Testis (tissue), 3 donors: ENCODE results near the gene PARD6A. TPM values are rescaled to one million over a fixed set of nuclear protein-coding genes. Genes with fewer than 3 reads are reported as not detected.

Experiments used
- DNase-seq: peaks from one replicate; pipeline ENCODE4 v3.0.0-alpha.2; 2019
- H3K27ac ChIP-seq, 2 donors: fragments of 200-600 bp; sonication (generic); one replicate each; pipeline ENCODE4 v1.5.1; 2019
- H3K27me3 ChIP-seq: fragments of 200-600 bp; sonication (generic); one replicate; pipeline ENCODE4 v1.5.1; 2019
- H3K36me3 ChIP-seq: fragments of 200-600 bp; sonication (generic); one replicate; pipeline ENCODE4 v1.5.1; 2017; ENCODE audit warnings: low read depth; ENCODE audit errors: missing control alignments
- H3K4me1 ChIP-seq: fragments of 200-600 bp; sonication (generic); one replicate; pipeline ENCODE4 v1.5.1; 2019
- H3K4me3 ChIP-seq, 2 donors: fragments of 200-600 bp; sonication (generic); one replicate each; pipeline ENCODE4 v1.5.1; 2017 to 2019
- H3K9me3 ChIP-seq: fragments of 200-600 bp; sonication (generic); one replicate; pipeline ENCODE4 v1.5.1; 2017
- CTCF ChIP-seq, 3 experiments: fragments of 450-650 bp in 2 of 3; fragments of 200-600 bp in 1 of 3; sonication (generic) in 1 of 3; IDR thresholded peaks; one replicate each; pipeline ENCODE4 v1.5.1; 2016 to 2019; ENCODE audit warnings: antibody characterized with exemption in 3 of 3, mild to moderate bottlenecking in 2 of 3, moderate library complexity in 1 of 3
- POLR2A ChIP-seq: fragments of 450-650 bp; IDR thresholded peaks from one replicate; pipeline ENCODE4 v1.6.1; 2017; ENCODE audit warnings: antibody characterized with exemption, mild to moderate bottlenecking, moderate library complexity
- WGBS, 2 donors: methylation state at CpG; one replicate each; pipeline ENCODE4 v1.1.5; 2018; 5-methylcytosine and 5-hydroxymethylcytosine counted together
- intact Hi-C: fragments of 100-400 bp; cut with DNase I; formaldehyde crosslinking; loops from one replicate; pipeline ENCODE4 v1.15.1; 2023; ENCODE audit warnings: low total_unique reads
- polyA plus RNA-seq: library from polyadenylated mRNA; stranded (reverse); fragments of 350-450 nt; fragmentation: Illumina TruSeq; extraction: RNeasy Lipid Tissue Mini Kit (QIAGEN cat#74804); gene quantifications from one replicate; pipeline ENCODE4 v1.2.3, GENCODE V29; 2014; ENCODE audit warnings: low read depth, low replicate concordance; ENCODE audit not compliant: insufficient read depth
- total RNA-seq, 2 donors: library from RNA; depleted of rRNA; stranded (reverse); fragments of >200 nt; gene quantifications; one replicate each; pipeline ENCODE4 v1.2.3, GENCODE V29; 2016

The PARD6A gene
- total and polyA plus RNA-seq, 3 donors from 2014 or later: 30.0 to 80.1 (median 35.4) TPM

GRCh38 chr16:67662653-67663010 is 1.9 kb downstream of the PARD6A start:
- intact Hi-C loops: no loop called here
- no peak overlapping the region for H3K27ac ChIP-seq

GRCh38 chr16:67663151-67663876 is 2.6 kb downstream of the PARD6A start:
- TF ChIP-seq CTCF (IDR thresholded peaks at IDR 0.05) (no peak), POLR2A (no peak)
- Histone ChIP-seq H3K4me1 (peaks cover 25% of the 10 kb centered on the region), H3K9me3 (no peaks in the 10 kb centered on the region), H3K4me3 (no peak overlapping the region), H3K27me3 (no peaks in the 10 kb centered on the region), H3K27ac (no peak overlapping the region), H3K36me3 (no peaks in the 10 kb centered on the region)
- 83 to 86% methylated on average over 12 to 25 of the region's 25 CpGs for WGBS, 2 donors
- DNase-seq: no peak
- intact Hi-C loops: no loop called here

More at GRCh38 chr16:67662653-67663010, 1.9 kb downstream of the PARD6A start:
- Histone ChIP-seq H3K36me3 (no peaks in the 10 kb centered on the region), H3K27me3 (no peaks in the 10 kb centered on the region), H3K4me3 (no peak overlapping the region), H3K9me3 (no peaks in the 10 kb centered on the region), H3K4me1 (peaks cover 18% of the 10 kb centered on the region)
- no peak for DNase-seq
- TF ChIP-seq POLR2A (no peak), CTCF (IDR thresholded peaks at IDR 0.05) (no peak)

GRCh38 chr16:67663877-67664222 is 3.1 kb downstream of the PARD6A start:
- no peaks in the 10 kb centered on the region for H3K27me3 ChIP-seq
- H3K4me1 ChIP-seq: peaks cover 25% of the 10 kb centered on the region
- intact Hi-C loops: no loop called here
- TF ChIP-seq CTCF (IDR thresholded peaks at IDR 0.05) (no peak), POLR2A (no peak)
- no peaks in the 10 kb centered on the region for H3K36me3 ChIP-seq
- H3K27ac ChIP-seq: no peak overlapping the region
- H3K9me3 ChIP-seq: no peaks in the 10 kb centered on the region
- no peak overlapping the region for H3K4me3 ChIP-seq
- DNase-seq: no peak
- 67 to 92% methylated on average over 4 to 6 of the region's 6 CpGs for WGBS, 2 donors

- WGBS, 2 donors: 79 to 84% methylated on average over 4 of the region's 4 CpGs
- Histone ChIP-seq H3K4me1 (peaks cover 22% of the 10 kb centered on the region), H3K27ac (no peak overlapping the region), H3K4me3 (no peak overlapping the region), H3K36me3 (no peaks in the 10 kb centered on the region), H3K27me3 (no peaks in the 10 kb centered on the region), H3K9me3 (no peaks in the 10 kb centered on the region)
- intact Hi-C loops: no loop called here
- TF ChIP-seq POLR2A (no peak), CTCF (IDR thresholded peaks at IDR 0.05) (no peak)
- DNase-seq: no peak
These were observed 3.5 kb downstream of the PARD6A start for GRCh38 chr16:67664258-67664657.

- Histone ChIP-seq H3K27ac (no peak overlapping the region), H3K27me3 (no peaks in the 10 kb centered on the region), H3K4me3 (no peak overlapping the region), H3K36me3 (no peaks in the 10 kb centered on the region), H3K9me3 (no peaks in the 10 kb centered on the region), H3K4me1 (peaks cover 17% of the 10 kb centered on the region)
- no peak for TF ChIP-seq CTCF (IDR thresholded peaks at IDR 0.05)
- no peak for TF ChIP-seq POLR2A
- intact Hi-C loops: no loop called here
- 95 to 96% methylated on average over 7 of the region's 7 CpGs for WGBS, 2 donors
- no peak for DNase-seq
These were observed 4.1 kb downstream of the PARD6A start for GRCh38 chr16:67664871-67665270.
